Measurements from ENCODE around the gene ABCB11.

Gene ABCB11

GRCh38 chr2:169005080-169005598, 26.0 kb downstream of the ABCB11 start:
- no peak for TF ChIP-seq CTCF (IDR thresholded peaks at IDR 0.05; ENCODE audit: low read depth, low read length, missing control alignments)
- H3K4me3 ChIP-seq (ENCODE audit: low read depth, low read length), result no peak overlapping the region
- DNase-seq (ENCODE audit: low read depth), result no peak
- in situ Hi-C loops (cut with HindIII; ENCODE audit: low sequenced_read_pairs), result no loop called here

GRCh38 chr2:169002161-169002738, 28.9 kb downstream of the ABCB11 start:
- no peak overlapping the region for H3K4me3 ChIP-seq (ENCODE audit: low read depth, low read length)
- DNase-seq (ENCODE audit: low read depth), result no peak
- no peak for TF ChIP-seq CTCF (IDR thresholded peaks at IDR 0.05; ENCODE audit: low read depth, low read length, missing control alignments)
- in situ Hi-C loops (cut with HindIII; ENCODE audit: low sequenced_read_pairs), result no loop called here

GRCh38 chr2:169001116-169001815, 29.9 kb downstream of the ABCB11 start:
- no peak overlapping the region for H3K4me3 ChIP-seq (ENCODE audit: low read depth, low read length)
- in situ Hi-C loops (cut with HindIII; ENCODE audit: low sequenced_read_pairs), result no loop called here
- no peak for TF ChIP-seq CTCF (IDR thresholded peaks at IDR 0.05; ENCODE audit: low read depth, low read length, missing control alignments)
- DNase-seq (ENCODE audit: low read depth), result peak; percentile 19

- in situ Hi-C loops (cut with HindIII; ENCODE audit: low sequenced_read_pairs), result no loop called here
- TF ChIP-seq CTCF (IDR thresholded peaks at IDR 0.05; ENCODE audit: low read depth, low read length, missing control alignments), result no peak
- H3K4me3 ChIP-seq (ENCODE audit: low read depth, low read length), result no peak overlapping the region
- no peak for DNase-seq (ENCODE audit: low read depth)
Observed at GRCh38 chr2:168999668-169000213, 31.4 kb downstream of the ABCB11 start.

GRCh38 chr2:168998609-168999211, 32.4 kb downstream of the ABCB11 start:
- H3K4me3 ChIP-seq (ENCODE audit: low read depth, low read length), result no peak overlapping the region
- TF ChIP-seq CTCF (IDR thresholded peaks at IDR 0.05; ENCODE audit: low read depth, low read length, missing control alignments), result no peak
- DNase-seq (ENCODE audit: low read depth), result no peak
- in situ Hi-C loops (cut with HindIII; ENCODE audit: low sequenced_read_pairs), result no loop called here

GRCh38 chr2:168997794-168998193, 33.3 kb downstream of the ABCB11 start:
- no peak overlapping the region for H3K4me3 ChIP-seq (ENCODE audit: low read depth, low read length)
- TF ChIP-seq CTCF (IDR thresholded peaks at IDR 0.05; ENCODE audit: low read depth, low read length, missing control alignments), result no peak
- in situ Hi-C loops (cut with HindIII; ENCODE audit: low sequenced_read_pairs), result no loop called here
- DNase-seq (ENCODE audit: low read depth), result peak; percentile 62
